HepG2 (cell line): ENCODE data around the gene AXIN1. TPM values are rescaled to one million over a fixed set of nuclear protein-coding genes. Genes with fewer than 3 reads are reported as not detected.

Experiments used
- ADNP ChIP-seq: sonication (generic); formaldehyde crosslinking; IDR thresholded peaks from 2 replicates; pipeline ENCODE4 v1.4.0; 2020; ENCODE audit warnings: missing genetic modification reagents
- AGO2 ChIP-seq: fragments of 200-400 bp; formaldehyde crosslinking; optimal IDR thresholded peaks from 2 replicates; pipeline ENCODE3; 2017; ENCODE audit warnings: mild to moderate bottlenecking, low read depth, low read length, moderate library complexity
- ARNTL ChIP-seq: sonication (generic); formaldehyde crosslinking; IDR thresholded peaks from 2 replicates; pipeline ENCODE4 v1.4.0; 2020; ENCODE audit warnings: mild to moderate bottlenecking, missing genetic modification reagents
- DBP ChIP-seq: sonication (generic); formaldehyde crosslinking; IDR thresholded peaks from 2 replicates; pipeline ENCODE4 v1.4.0; 2020; ENCODE audit warnings: missing genetic modification reagents; ENCODE audit errors: not compliant biosample characterization
- GABPB1 ChIP-seq: IDR thresholded peaks from 2 replicates; pipeline ENCODE4 v1.6.1; 2016; ENCODE audit warnings: mild to moderate bottlenecking, missing genetic modification reagents, moderate library complexity, missing compliant biosample characterization
- HDAC6 ChIP-seq: fragments of 200-600 bp; sonication (generic); IDR thresholded peaks from 2 replicates; pipeline ENCODE4 v1.7.0; 2017; ENCODE audit warnings: mild to moderate bottlenecking, antibody characterized with exemption, low read length, low read depth
- HNF4G ChIP-seq, 2 experiments: sonication (generic) in 1 of 2; formaldehyde crosslinking in 1 of 2; IDR thresholded peaks; 2 replicates each; pipeline versions ENCODE4 v1.4.0 to v1.6.1; 2011 to 2020; ENCODE audit warnings: borderline replicate concordance in 2 of 2, low read depth in 2 of 2, mild to moderate bottlenecking in 2 of 2, low read length in 1 of 2, missing genetic modification reagents in 1 of 2, moderate library complexity in 1 of 2
- JUND ChIP-seq: sonication (generic); formaldehyde crosslinking; IDR thresholded peaks from 2 replicates; pipeline ENCODE4 v1.8.0; 2022; ENCODE audit warnings: mild to moderate bottlenecking, missing genetic modification reagents
- NCOR1 ChIP-seq: fragments of 200-600 bp; sonication (generic); IDR thresholded peaks from 2 replicates; pipeline ENCODE4 v1.7.0; 2017; ENCODE audit warnings: antibody characterized with exemption, low read length, borderline replicate concordance
- NFKB2 ChIP-seq: sonication (generic); formaldehyde crosslinking; IDR thresholded peaks from 2 replicates; pipeline ENCODE4 v1.4.0; 2020; ENCODE audit warnings: missing genetic modification reagents, borderline replicate concordance
- SMARCE1 ChIP-seq: fragments of 450-650 bp; IDR thresholded peaks from 2 replicates; pipeline ENCODE4 v1.6.1; 2017; ENCODE audit warnings: borderline replicate concordance
- TAF1 ChIP-seq: sonication (generic); formaldehyde crosslinking; IDR thresholded peaks from 2 replicates; pipeline ENCODE4 v1.4.0; 2020; ENCODE audit warnings: missing genetic modification reagents
- ZBTB25 ChIP-seq: IDR thresholded peaks from 2 replicates; pipeline ENCODE4 v1.6.1; 2018; ENCODE audit warnings: missing genetic modification reagents
- ZFP1 ChIP-seq: IDR thresholded peaks from 2 replicates; pipeline ENCODE4 v1.6.1; 2016
- ZNF3 ChIP-seq: IDR thresholded peaks from 2 replicates; pipeline ENCODE4 v1.7.0; 2017; ENCODE audit warnings: inconsistent platforms
- ZNF547 ChIP-seq: sonication (generic); formaldehyde crosslinking; IDR thresholded peaks from 2 replicates; pipeline ENCODE4 v1.5.1; 2020; ENCODE audit warnings: mild to moderate bottlenecking, missing genetic modification reagents
- ZNF687 ChIP-seq: sonication (generic); formaldehyde crosslinking; IDR thresholded peaks from 2 replicates; pipeline ENCODE4 v1.5.1; 2020; ENCODE audit warnings: mild to moderate bottlenecking, missing genetic modification reagents, moderate library complexity
- ZNF768 ChIP-seq: sonication (generic); formaldehyde crosslinking; IDR thresholded peaks from 2 replicates; pipeline ENCODE4 v1.4.0; 2020; ENCODE audit warnings: missing genetic modification reagents
- ZSCAN20 ChIP-seq: sonication (generic); formaldehyde crosslinking; IDR thresholded peaks from 2 replicates; pipeline ENCODE4 v1.4.0; 2020; ENCODE audit warnings: missing genetic modification reagents, mild to moderate bottlenecking, borderline replicate concordance
- ZSCAN29 ChIP-seq: sonication (generic); formaldehyde crosslinking; conservative IDR thresholded peaks from 2 replicates; pipeline ENCODE4 v1.4.0; 2020; ENCODE audit warnings: mild to moderate bottlenecking, missing genetic modification reagents
- ZSCAN30 ChIP-seq: sonication (generic); formaldehyde crosslinking; IDR thresholded peaks from 2 replicates; pipeline ENCODE4 v1.5.0; 2020; ENCODE audit warnings: mild to moderate bottlenecking, missing genetic modification reagents
- polyA plus RNA-seq, 8 experiments: library from polyadenylated mRNA; depleted of rRNA in 3 of 8; stranded (reverse) in 7 of 8; unstranded in 1 of 8; fragments of >200 nt; fragmentation: Illumina TruSeq in 4 of 8; extraction: Trizol in 4 of 8; gene quantifications; 2 replicates each; pipeline versions ENCODE4 v1.2.1 to v1.2.3, GENCODE V29; 2011 to 2016; ENCODE audit warnings: low read depth in 4 of 8, missing spikeins in 1 of 8, mixed read lengths in 1 of 8; ENCODE audit not compliant: insufficient read depth in 1 of 8
- total RNA-seq, 5 experiments: library from RNA; depleted of rRNA; stranded (reverse); fragments of >200 nt; fragmentation: Illumina TruSeq; extraction: Trizol; gene quantifications; 2 replicates each; pipeline ENCODE4 v1.2.3, GENCODE V29; 2016; ENCODE audit warnings: low read depth in 1 of 5
- TF ChIP-seq, protein P1 (sequence below): sonication (generic); formaldehyde crosslinking; IDR thresholded peaks from 2 replicates; pipeline ENCODE4 v1.8.0; 2022; ENCODE audit warnings: mild to moderate bottlenecking, missing genetic modification reagents; ENCODE audit not compliant: insufficient replicate concordance

The AXIN1 gene
- total and polyA plus RNA-seq, 2 of the 13 experiments (the other 11 are each of a cell fraction or from before 2014, with no cell fraction given): 24.0 to 26.0 TPM

GRCh38 chr16:351804-352520 is 561 bp downstream of the AXIN1 start (continued):
- TF ChIP-seq ZFP1 (CRISPR knock-in tag) (no peak), NFKB2 (CRISPR knock-in tag) (peak; percentile 26; the same call in 1 of the 2 replicates), ZSCAN29 (CRISPR knock-in tag) (no peak), ZSCAN30 (CRISPR knock-in tag) (no peak), TAF1 (CRISPR knock-in tag) (0 out of 2 replicates have a peak, but pooled peaks have one; percentile 21), ADNP (CRISPR knock-in tag) (no peak), ZNF687 (CRISPR knock-in tag) (peak; percentile 77), DBP (CRISPR knock-in tag) (no peak), GABPB1 (CRISPR knock-in tag) (0 out of 2 replicates have a peak, but pooled peaks have one; percentile 26), NCOR1 (no peak), SMARCE1 (no peak), ZBTB25 (CRISPR knock-in tag) (no peak), AGO2 (peak; percentile 35), JUND (CRISPR knock-in tag) (no peak), ZNF768 (CRISPR knock-in tag) (0 out of 2 replicates have a peak, but pooled peaks have one; percentile 37), ZNF547 (CRISPR knock-in tag) (0 out of 2 replicates have a peak, but pooled peaks have one; percentile 22), ZSCAN20 (CRISPR knock-in tag) (peak; percentile 52; the same call in 1 of the 2 replicates), HDAC6 (no peak), ARNTL (CRISPR knock-in tag) (no peak), HNF4G (IDR thresholded peaks at IDR 0.05; ENCODE audit: borderline replicate concordance, low read depth, low read length) (0 out of 2 replicates have a peak, but pooled peaks have one; percentile 23), HNF4G (CRISPR knock-in tag; IDR thresholded peaks at IDR 0.05; ENCODE audit: borderline replicate concordance, low read depth) (no peak), ZNF3 (CRISPR knock-in tag) (no peak)
- TF ChIP-seq, protein P1, sequence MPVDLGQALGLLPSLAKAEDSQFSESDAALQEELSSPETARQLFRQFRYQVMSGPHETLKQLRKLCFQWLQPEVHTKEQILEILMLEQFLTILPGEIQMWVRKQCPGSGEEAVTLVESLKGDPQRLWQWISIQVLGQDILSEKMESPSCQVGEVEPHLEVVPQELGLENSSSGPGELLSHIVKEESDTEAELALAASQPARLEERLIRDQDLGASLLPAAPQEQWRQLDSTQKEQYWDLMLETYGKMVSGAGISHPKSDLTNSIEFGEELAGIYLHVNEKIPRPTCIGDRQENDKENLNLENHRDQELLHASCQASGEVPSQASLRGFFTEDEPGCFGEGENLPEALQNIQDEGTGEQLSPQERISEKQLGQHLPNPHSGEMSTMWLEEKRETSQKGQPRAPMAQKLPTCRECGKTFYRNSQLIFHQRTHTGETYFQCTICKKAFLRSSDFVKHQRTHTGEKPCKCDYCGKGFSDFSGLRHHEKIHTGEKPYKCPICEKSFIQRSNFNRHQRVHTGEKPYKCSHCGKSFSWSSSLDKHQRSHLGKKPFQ (CRISPR knock-in tag): peak; percentile 44
